GM21717 (cell line): Measurements from ENCODE around the gene GNAS-AS1.
A peak's percentile ranks its signal among the peaks of the same experiment; 100 is the strongest.

Experiments used
- ATAC-seq: cut with Tn5 transposase; IDR thresholded peaks from one replicate; pipeline ENCODE4 v1.9.1; 2021; ENCODE audit warnings: mild to moderate bottlenecking, moderate library complexity; ENCODE audit not compliant: unreplicated experiment

Gene GNAS-AS1

DNA sequence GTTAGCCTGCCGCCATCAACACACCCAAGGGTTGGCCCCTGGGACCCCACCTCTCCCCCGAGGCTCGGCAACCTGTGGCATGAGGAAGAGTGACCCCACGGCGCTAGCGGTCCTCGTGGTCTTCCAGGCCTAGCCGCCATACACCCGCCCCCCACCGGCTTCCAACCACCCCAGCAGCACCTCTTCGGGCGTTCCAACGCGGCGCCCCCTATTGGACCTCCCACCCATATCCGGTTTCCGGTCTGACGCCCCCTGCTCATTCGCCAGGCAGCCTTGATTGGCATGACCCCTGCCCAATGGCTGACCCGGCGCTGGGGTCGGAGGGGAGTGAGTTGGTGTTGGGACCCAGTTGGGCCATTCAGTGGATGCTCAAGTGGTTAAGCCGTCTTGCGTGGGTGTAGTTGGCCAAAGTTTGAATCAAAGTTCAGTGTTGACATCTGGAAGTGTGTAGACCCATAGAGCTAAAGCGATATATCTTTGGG, at the start of gene GNAS-AS1:
Gene GNAS-AS1, minus strand, starts transcription at position 210 of the 482 bp plus-strand sequence.
- peak; percentile 86 for ATAC-seq

DNA sequence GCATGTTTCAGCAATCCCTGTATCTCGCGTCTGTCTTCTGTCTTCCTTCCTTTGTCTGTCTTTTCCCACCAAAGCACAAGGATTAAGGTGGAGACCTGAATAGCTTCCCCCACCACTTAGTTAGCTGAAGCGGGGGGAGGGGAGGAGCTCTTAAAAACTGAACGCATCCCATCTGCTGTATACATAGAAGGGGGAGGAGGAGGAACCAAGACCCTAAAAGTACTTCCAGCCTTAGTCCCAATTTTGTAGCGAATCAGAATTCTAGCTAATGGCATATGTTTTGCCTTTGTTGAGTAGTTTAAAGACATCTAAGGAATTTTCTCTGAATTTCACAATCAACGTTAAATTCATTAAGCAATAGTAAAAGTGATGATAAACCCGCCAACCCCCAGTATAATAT, 49.7 kb upstream of the GNAS-AS1 start:
- ATAC-seq, result no peak

DNA sequence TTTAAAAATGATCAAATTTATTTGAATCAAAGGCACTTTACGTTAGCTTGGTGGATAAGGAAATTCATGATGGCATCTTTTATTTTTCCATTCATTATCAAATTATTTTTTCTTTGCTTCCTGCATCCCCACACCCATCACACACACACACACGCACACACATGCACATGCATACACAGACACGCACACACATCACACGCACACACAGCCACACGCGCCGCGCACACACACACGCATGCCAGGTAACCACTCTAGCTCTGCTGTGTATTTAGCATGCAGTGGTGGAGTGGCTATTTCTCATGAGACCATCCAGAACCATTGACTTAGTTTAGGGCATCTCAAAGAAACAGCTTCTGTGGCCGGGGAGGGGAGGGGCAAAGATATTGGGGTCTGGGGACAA, 48.8 kb upstream of the GNAS-AS1 start:
- ATAC-seq, result no peak

DNA sequence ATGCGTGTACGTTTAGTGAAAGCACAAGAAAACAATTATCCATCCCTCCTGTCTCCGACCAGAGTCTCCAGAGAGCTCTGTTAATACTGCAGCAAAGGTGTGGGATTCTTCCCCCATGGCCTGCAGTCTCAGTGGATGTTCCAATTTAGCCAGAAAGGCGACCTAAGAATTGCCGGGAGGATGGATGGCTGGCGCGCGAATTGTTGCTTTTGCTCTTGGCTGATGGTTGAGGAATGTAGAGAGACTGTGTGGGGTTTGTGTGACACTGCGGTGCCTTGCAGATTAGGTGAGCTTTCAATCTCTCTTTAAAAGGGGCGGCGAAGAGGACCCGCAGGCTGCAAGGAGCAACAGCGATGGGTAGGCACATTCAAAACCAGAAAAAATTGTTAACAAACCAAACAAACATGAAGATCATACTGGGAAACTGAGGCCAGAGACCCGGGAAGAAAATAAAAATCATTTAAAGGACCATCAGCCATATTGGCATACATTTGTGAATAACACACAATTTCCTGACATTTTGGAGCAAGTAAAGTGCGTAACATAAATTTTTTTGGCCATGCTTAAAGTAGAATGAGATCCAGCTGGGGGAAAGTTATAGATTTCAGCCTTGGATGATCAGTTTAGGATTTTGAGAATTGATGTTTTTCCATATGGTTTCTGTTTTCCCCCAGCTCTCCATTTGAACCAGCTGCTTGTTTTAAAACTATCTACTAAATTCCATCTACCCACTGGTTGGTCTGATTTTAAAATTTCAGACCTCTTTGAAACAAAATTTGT, 48.1 kb upstream of the GNAS-AS1 start:
- ATAC-seq, result no peak

DNA sequence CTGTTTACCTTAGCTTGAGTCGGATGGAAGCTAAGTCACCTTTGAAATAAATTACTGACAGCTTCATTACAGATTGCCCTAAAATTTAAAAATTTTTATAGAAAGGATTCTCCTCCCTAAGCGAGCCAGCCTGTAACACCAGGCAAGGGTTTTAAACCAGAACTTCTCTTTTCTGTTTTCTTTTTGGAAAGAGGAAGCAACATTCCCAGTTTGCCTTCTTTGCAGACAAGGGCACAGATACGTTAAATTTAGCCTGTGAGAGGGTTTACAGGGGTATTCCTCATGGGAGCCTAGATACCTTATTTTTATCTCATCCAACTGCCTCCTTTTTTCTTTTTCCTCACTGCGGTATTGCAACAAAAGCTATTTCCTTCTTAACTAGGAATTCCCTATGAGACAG, 46.8 kb upstream of the GNAS-AS1 start:
- no peak for ATAC-seq

DNA sequence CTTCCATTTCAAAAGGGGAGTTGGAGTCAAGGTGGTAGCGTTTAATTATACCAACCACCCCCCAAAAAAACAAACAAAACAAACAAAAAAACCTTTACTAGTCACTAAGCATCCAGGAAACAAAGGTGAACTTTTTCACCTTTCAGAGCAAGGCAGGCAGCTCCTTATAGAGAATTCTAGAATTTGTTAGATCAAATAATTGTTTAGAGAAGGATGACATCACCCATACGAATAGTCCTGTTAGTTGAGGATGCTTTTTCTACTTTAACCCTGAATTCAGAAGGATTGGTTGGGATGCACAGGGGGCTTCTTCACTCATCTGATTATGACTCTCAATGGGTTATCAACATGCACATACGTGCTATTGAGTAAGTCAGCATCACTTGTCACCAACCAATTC, 46.1 kb upstream of the GNAS-AS1 start:
- no peak for ATAC-seq

DNA sequence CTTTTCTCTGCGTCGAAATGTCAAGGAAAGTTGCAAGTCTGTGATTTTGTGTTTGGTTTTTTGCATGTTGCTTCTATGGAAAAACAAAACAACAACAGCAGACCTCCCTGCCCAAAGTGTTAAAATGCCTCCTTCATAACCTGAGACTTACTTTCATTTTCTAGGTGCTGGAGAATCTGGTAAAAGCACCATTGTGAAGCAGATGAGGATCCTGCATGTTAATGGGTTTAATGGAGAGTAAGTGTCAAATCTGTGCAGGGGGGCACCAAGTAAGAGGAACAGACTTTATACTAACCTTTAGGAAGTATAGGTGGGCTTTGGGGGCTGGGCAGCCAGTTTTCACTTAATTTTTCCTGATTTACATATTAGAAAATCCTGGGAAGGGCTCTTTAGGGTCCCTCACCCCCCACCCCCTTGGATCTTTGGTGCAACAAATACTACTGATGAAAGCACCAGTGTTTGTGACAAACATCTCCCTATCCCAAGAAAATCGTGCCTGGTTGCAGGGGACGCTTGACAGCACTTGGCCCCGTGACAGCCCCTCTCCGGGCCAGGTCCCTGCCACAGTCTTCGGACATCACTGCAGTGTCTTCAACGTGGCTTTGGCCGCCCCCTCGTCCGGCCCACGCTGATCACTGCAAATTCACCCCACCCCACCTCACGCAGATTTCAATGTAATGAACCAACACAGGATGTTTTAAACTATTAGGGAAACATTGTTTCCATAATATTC, 44.9 kb upstream of the GNAS-AS1 start:
- no peak for ATAC-seq

DNA sequence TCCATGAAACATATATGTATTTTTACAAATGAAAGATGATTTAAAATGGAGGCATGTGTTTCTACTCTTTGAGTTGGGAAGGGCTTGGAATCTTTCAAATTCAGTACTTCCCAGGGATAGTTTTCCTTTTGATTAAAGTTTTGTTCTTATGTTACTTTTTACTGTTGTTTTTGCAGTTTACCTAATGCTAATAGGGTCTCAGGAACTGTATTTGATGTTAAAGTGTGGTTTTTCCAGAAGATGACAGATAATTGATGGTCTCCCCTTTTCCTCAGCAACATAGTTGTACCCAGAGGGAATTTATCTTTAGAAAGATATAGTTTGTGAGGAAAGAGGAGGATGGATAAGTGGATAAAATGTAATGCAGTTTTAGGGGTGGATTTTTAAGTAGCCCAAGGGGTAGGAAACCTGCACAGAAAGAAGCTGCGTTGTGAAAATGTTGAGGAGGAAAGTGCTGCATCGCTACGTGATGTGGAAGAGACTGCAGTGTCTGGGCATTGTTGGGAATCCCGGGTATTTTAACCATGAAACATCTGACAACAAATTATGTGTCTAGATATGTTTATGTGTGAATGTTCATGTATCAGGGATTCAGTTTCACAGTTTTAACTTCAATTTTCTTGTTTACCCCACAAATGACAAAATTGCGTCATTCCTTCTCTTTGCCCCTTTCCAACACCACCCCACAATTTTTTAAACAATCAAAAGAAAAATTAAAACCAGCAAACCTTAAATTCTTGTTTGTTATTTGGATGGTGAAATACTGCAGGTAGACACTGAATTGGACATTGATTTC, 44.1 kb upstream of the GNAS-AS1 start:
- no peak for ATAC-seq

DNA sequence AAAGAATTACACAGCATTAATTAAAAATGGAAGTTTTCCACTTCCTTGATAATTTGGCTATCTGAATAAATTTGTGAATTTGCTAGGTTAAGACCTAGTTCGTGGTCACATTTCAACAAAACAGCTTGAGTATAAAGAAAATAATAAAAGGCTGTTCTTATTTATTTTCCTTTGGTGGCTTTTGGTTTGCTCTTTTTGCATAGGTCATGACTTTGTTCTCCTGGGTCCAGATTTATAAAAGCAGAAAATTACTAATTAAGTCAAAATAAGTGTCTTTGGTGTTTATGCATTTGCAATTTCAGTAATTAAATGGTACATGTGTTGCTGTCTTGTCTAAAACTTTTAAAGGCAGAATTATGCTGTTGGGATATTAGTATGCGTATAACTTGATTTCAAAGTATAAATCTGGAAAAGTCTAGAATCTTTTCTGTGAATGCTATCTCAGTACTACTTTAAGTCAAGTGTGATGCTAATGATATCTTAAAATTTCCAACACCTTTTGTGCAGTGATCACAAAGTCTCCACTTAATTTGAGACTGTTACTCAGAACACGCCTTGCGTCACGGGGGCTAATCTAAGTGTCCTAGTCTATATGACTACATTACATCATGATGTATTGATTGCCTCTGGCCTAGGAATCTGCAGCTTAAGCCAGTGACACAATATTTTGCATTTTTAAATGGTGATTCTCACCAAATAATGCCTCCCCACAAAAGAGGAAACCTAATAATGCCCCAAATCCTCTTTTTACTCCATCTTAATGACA, 42.8 kb upstream of the GNAS-AS1 start:
- no peak for ATAC-seq

DNA sequence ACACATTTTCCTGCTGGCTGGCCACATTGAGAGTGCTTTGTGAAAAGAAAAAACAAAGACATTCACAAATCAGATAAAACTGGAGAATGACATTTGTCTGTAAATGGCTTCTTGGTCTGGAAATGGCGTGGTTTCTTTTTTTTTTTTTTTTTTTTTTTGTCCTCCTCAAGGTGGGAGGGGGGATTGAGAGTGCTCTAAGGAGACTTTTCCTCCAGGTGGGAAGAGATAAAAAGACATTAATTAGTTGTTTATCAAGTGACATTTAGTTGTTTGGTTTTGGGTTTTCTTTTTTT, 42.2 kb upstream of the GNAS-AS1 start:
- no peak for ATAC-seq

DNA sequence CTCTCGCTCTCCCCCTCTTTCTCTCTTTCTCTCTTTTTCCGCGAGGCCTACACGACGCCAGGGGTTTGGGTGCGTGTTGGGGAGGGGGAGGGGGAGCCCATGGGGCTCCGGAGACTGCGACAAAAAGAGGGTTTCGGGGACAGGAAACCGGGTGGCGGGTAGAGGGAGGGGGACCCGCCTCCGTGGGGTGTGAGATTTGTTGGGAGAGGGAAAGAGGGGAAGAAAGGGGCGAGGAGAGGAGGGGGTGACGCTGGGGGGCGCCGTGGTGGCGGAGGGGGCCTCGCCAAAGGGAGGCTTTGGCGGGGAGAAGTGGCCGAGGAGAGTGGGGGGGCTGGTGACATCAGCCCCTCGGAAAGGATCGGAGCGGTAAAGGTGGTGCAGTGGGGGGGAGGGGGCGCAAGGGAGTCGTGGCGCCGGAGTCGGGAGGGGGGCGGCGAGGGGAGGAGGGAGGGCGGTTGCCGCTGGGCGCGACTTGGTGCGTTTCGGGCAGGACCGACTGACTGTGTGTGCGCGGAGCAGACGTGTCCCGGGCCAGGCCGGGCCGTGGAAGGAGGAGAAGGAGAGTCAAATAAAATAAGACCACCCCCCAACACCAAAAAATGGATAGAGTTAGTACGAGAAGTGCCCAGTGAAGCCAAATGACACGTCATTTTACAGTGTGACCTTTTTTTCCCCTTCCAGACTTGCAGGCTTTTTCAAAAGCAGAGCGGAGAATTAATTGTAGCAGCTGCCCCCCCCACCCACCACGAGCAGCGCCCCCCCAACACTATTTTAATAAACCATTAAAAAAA, 41.6 kb upstream of the GNAS-AS1 start:
- ATAC-seq, result no peak

DNA sequence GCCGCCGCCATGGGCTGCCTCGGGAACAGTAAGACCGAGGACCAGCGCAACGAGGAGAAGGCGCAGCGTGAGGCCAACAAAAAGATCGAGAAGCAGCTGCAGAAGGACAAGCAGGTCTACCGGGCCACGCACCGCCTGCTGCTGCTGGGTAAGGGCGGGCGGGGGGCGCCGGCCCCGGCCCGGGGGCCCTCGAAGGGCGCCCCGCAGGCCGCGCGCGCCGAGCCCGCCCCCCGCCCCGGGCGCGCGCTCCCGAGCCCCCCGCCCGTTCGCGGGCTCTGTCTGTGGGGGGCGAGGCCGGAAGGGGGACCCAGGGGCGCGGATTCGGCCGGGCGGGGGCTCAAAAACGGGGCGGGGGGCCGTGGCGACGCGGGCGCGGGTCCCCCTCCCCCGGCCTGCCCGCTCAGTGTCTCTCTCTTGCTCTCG, 41.0 kb upstream of the GNAS-AS1 start:
- no peak for ATAC-seq

DNA sequence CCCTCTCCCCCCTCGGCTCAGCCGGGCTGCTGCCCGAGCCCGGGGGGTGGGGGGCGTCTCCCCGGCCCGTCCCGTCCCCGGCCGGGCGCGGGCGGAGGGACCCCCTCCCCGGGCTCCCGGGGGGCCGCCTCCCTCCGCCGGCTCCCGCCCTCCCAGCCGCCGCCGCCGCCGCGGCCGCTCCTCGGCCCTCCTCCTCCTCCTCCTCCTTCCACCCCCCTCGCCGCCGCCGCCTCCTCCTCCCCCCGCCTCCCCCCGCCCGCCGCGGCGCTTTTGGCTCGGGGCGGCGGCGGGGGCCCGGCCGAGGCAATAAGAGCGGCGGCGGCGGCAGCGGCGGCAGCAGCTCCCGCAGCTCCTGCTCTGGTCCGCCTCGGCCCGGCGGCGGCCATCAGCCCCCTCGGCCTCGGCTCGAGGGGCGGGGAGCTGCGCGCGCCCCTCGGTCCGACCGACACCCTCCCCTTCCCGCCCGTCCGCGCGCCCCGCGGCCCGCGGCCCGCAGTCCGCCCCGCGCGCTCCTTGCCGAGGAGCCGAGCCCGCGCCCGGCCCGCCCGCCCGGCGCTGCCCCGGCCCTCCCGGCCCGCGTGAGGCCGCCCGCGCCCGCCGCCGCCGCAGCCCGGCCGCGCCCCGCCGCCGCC, 40.5 kb upstream of the GNAS-AS1 start:
- ATAC-seq, result peak; percentile 16

DNA sequence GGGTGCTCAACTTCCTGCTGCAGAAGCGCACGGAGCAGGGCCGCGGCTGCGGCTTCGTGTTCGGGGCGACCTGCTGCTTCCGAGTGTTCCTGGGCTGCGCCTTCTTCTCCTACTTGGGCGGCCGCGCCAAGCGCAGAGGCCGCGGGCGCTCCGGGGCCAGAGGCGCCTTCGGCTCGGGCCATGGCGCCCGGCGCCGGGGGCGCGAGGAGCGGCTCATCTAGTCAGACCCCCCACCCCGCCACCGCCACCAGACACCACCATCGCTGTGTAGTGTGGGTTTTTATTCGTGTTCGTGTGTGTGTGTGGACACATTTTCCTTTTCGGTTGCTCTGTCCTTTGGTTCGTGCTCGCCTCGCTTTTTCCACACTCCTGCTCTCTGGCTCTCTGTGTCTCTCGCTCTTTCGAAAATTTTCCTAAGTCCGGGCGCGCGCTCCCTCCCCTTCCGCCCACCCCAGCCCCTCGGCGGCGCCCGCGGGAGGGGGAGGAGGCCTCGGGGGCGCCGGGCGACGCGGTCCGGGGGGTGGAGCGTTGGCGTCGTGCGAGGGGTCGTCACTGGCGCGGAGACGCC, 39.9 kb upstream of the GNAS-AS1 start:
- ATAC-seq, result peak; percentile 26

DNA sequence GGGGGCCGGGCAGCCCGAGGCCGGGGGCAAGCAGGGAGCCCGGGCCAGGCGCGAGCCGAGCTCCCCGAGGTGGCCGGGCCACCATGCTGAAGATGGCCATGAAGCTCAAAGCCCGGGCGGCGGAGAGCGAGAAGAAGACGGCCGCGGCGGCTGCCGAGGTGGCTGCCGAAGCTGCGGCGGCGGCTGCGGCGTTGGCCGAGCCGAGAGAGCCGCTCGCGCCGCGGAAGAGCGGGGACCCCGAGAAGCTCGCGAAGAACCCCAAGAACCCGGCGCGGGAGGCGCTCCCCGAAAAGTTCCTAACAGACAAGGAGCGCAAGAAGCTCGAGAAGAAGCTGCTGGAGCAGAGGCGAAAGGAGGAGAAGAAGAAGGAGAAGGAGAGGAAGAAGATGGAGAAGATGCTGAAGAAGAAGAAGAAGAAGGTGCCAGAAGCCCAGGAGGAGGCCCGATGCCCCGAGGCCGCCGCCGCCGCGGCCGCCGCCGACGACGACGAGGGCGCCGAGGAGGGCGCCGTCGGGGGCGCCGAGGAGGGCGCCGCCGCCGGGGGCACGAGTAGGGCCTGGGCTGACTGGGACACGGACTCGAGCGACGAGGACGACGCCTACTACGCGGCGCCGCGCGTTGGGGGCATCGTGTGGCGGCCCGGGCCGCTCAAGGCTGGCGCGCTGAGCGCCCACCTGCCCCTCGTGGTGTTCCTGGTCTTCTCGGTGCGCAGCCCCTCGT, 39.3 kb upstream of the GNAS-AS1 start:
- ATAC-seq, result no peak

DNA sequence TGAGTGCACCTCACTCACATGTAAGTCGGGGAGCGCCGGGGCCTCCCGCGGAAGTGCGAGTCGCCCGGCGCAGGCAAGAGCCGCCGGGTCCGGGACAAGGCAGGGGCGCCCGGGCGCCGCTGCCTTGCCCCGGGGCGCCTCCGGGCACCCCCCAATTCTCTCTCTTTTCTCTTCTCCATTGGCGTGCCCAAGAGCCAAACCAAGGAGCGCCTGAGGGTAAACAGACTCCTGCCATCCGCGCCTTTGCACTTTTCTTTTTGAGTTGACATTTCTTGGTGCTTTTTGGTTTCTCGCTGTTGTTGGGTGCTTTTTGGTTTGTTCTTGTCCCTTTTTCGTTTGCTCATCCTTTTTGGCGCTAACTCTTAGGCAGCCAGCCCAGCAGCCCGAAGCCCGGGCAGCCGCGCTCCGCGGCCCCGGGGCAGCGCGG, 38.6 kb upstream of the GNAS-AS1 start:
- ATAC-seq, result no peak

DNA sequence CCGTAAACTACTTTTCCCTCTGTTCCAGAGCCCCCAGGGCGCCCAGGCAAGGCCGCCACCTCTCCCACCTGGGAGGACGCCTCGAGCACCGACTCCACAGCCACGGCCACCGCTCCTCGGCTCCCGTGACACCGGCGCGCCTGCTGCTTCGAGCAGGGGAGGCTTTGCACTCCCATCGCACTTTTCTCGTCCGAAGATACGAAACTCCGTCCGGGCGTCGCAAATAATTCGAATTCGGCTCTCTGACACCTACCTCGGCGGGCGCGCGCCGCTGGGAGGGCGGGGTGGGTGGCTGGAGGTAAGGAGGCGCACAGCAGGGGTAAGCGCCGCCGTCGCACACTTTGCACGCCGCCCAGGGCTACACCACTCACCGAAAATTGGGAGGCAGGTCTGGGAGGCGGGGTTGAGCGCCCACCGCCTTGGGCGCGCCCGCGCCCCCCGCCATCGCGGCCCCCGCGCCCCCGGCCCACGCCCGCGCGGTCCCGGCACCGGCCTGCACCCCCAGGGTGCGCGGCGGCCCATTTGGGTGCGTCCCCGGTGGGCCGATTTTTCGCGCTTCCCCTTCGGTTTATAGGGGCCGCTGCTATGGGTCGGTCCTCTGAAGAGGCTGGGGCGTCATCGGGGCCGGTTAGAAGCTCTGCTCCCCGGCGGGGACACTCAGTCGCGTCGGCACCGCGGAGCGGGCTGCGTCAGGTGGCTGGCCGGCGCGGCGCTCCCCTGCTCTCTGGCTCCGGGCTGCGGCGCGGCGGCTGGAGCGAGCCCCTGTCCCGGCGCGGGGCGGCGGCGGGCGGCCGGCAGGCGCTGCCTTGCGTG, 38.0 kb upstream of the GNAS-AS1 start:
- peak; percentile 31 for ATAC-seq

DNA sequence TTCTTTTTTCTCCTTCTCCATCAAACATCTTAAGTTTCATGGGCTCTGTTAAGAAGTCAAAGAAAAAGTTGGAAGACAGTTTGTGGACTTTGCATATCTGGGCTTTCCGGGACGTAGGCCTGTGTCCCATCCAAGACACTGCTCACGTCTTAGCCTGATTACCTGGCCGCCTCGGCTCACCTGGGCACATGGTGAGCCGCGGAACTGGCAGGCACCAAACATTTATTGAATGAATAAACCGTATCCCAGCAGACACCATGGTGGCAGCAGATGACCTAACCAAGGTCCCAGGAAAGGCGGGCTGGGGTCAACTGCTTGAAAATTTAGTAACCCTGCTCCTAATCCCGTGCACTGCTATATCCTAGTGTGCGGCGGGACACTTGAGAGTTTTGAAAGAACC, 37.4 kb upstream of the GNAS-AS1 start:
- no peak for ATAC-seq
